Activated CD4-positive, alpha-beta memory T cell treated with anti-CD3 and anti-CD28 coated beads, Interleukin-2, amount 10 ng/mL, durations not matched to agents 7 days and 5 days (primary cell): ENCODE results near the gene CLEC10A. TPM values are rescaled to one million over a fixed set of nuclear protein-coding genes. Genes with fewer than 3 reads are reported as not detected.
"Not testable (repeated sequence)": the region's sequence is repeated elsewhere in the genome, so short reads cannot be mapped to it uniquely, and the experiment has no call there.

Experiments
- CTCF ChIA-PET: fragments of 350-600 bp; sonication (Branson Sonifier 250); formaldehyde crosslinking; loops from one replicate; lab custom pipeline; 2021; ENCODE audit warnings: antibody characterized with exemption, inconsistent platforms; lab: Charles Lee
- POLR2A ChIA-PET: fragments of 350-600 bp; sonication (Branson Sonifier 250); formaldehyde crosslinking; loops from one replicate; lab custom pipeline; 2021; ENCODE audit warnings: antibody characterized with exemption; lab: Charles Lee
- DNase-seq: peaks from one replicate; pipeline ENCODE4 v3.0.0-alpha.2; 2020
- H3K27ac Mint-ChIP-seq: one replicate; pipeline ENCODE4 v1.8.0; 2021; ENCODE audit warnings: mild to moderate bottlenecking, mixed read lengths
- H3K27me3 Mint-ChIP-seq: one replicate; pipeline ENCODE4 v1.8.0; 2021; ENCODE audit warnings: mixed read lengths
- H3K36me3 Mint-ChIP-seq: one replicate; pipeline ENCODE4 v1.8.0; 2021; ENCODE audit warnings: low read depth, mixed read lengths
- H3K4me1 Mint-ChIP-seq: one replicate; pipeline ENCODE4 v1.8.0; 2021; ENCODE audit warnings: mixed read lengths
- H3K4me3 Mint-ChIP-seq: one replicate; pipeline ENCODE4 v1.8.0; 2021; ENCODE audit warnings: mild to moderate bottlenecking, mixed read lengths
- H3K9me3 Mint-ChIP-seq: one replicate; pipeline ENCODE4 v1.8.0; 2021; ENCODE audit warnings: mixed read lengths
- total RNA-seq, 2 experiments: library from RNA; stranded (reverse); gene quantifications; one replicate each; pipeline ENCODE4 v1.2.3, GENCODE V29; 2021

Gene CLEC10A
- total RNA-seq, 2 experiments from 2014 or later: not detected

DNA sequence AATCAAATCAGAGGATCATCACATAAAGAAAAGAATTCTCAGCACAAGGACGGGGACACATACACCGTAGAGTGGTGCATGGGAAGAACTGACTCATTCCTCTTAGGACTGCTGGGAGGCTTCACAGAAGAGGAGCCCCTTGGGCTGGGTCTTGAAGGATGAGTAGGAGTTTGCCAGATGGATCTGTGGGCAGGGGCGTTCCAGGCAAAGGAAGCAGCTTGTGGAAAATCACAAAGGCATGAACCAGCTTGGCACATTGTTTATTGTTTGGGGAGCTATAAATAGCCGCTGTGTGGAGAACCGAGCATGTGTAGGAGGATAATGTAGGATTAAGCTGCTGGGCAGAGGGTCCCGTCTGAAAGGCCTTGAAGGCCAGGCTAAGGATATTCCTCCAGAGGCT is 31.1 kb downstream of the CLEC10A start:
- H3K4me3 Mint-ChIP-seq: no peak overlapping the region

GRCh38 chr17:7047566-7047965 is 32.5 kb downstream of the CLEC10A start:
- Mint-ChIP-seq H3K4me1 (peaks cover 29% of the 10 kb centered on the region), H3K27ac (no peak overlapping the region), H3K9me3 (no peaks in the 10 kb centered on the region), H3K36me3 (no peaks in the 10 kb centered on the region), H3K27me3 (peaks cover 16% of the 10 kb centered on the region), H3K4me3 (peak overlapping the region; percentile 38)
- ChIA-PET POLR2A (interaction anchor here (0.6 to 1.3 kb wide), 2 partner anchors 12 to 32 kb away, joined by 3 to 5 read pairs; partner anchors contain the start of gene SLC16A13), CTCF (interaction anchor here (0.7 to 13.6 kb wide), 7 partner anchors 12 to 248 kb away, joined by 3 to 290 read pairs (median 5); partner anchors contain the start of gene SLC16A13)
- DNase-seq: no peak

More for the DNA sequence above, 31.1 kb downstream of the CLEC10A start:
- POLR2A ChIA-PET: interaction anchor here (0.9 kb wide), 1 partner anchor 170 kb away, joined by 3 read pairs; the partner anchor contains the start of gene DLG4
- no peaks in the 10 kb centered on the region for H3K9me3 Mint-ChIP-seq
- DNase-seq: no peak
- peaks cover 19% of the 10 kb centered on the region for H3K4me1 Mint-ChIP-seq
- H3K27ac Mint-ChIP-seq: no peak overlapping the region
- H3K36me3 Mint-ChIP-seq: no peaks in the 10 kb centered on the region
- peaks cover 10% of the 10 kb centered on the region for H3K27me3 Mint-ChIP-seq
- CTCF ChIA-PET: interaction anchor here (13.6 kb wide), 1 partner anchor 88 kb away, joined by 290 read pairs; no protein-coding TSS in a partner anchor

GRCh38 chr17:7046725-7047397 is 33.2 kb downstream of the CLEC10A start:
- POLR2A ChIA-PET: interaction anchor here (1.0 to 2.2 kb wide), 15 partner anchors 9 to 640 kb away, joined by 3 to 34 read pairs (median 5); partner anchors contain the start of genes SLC16A13 and TP53
- Mint-ChIP-seq H3K4me3 (peak overlapping the region; percentile 73), H3K4me1 (peaks cover 34% of the 10 kb centered on the region), H3K27ac (peak overlapping the region; percentile 63), H3K27me3 (peaks cover 21% of the 10 kb centered on the region)
- CTCF ChIA-PET: interaction anchor here (0.7 to 13.6 kb wide), 22 partner anchors 10 to 641 kb away, joined by 3 to 290 read pairs (median 5); partner anchors contain the start of genes SENP3, SLC16A13 and TP53
- not testable (repeated sequence) for H3K36me3 Mint-ChIP-seq, H3K9me3 Mint-ChIP-seq
- peak; percentile 82 for DNase-seq

DNA sequence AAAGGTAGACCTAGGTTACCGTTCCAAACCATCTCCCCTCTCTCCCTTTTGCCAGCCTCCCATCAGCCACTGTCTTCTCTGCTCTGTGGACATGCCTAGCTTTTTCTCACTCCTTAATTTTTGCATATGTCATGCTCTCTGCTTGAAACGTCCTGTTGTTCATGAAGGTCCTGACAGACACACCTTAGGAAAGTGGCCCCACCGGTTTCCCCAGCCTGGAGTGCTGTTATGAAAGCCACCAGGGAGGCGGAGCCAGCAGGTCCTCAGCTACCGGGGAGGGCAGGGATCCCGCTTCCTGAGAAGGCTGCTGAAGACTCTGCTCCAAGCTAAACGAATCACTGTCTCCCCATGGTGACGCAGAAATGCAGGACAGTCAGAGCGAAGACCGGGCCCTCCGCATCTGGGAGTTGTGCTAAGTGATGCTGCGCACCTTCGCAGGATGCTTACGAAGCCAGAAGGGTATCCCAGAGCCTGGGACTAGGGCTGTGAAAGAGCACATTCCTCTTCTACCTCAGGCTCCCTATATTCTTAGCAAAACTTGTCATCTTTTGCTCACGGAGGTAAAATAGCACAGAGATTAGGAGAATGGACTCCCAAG is 33.8 kb downstream of the CLEC10A start:
- DNase-seq: peak; percentile 47
- peaks cover 39% of the 10 kb centered on the region for H3K4me1 Mint-ChIP-seq
- peak overlapping the region; percentile 73 for H3K4me3 Mint-ChIP-seq
- CTCF ChIA-PET: interaction anchor here (1.0 to 13.6 kb wide), 28 partner anchors 8 to 641 kb away, joined by 3 to 290 read pairs (median 5); partner anchors contain the start of genes BCL6B, PHF23, SENP3 and SLC16A13
- no peaks in the 10 kb centered on the region for H3K9me3 Mint-ChIP-seq
- POLR2A ChIA-PET: interaction anchor here (0.6 to 2.2 kb wide), 20 partner anchors 9 to 641 kb away, joined by 3 to 34 read pairs (median 4); partner anchors contain the start of genes KCTD11, RNASEK, SLC16A13 and TP53
- H3K27me3 Mint-ChIP-seq: peaks cover 24% of the 10 kb centered on the region
- peak overlapping the region; percentile 63 for H3K27ac Mint-ChIP-seq
- no peaks in the 10 kb centered on the region for H3K36me3 Mint-ChIP-seq

GRCh38 chr17:7045492-7046126 is 34.4 kb downstream of the CLEC10A start:
- Mint-ChIP-seq H3K36me3 (no peaks in the 10 kb centered on the region), H3K4me1 (peaks cover 39% of the 10 kb centered on the region), H3K27me3 (peaks cover 24% of the 10 kb centered on the region), H3K9me3 (no peaks in the 10 kb centered on the region), H3K27ac (no peak overlapping the region), H3K4me3 (peak overlapping the region; percentile 73)
- ChIA-PET POLR2A (interaction anchor here (0.6 to 2.2 kb wide), 20 partner anchors 8 to 642 kb away, joined by 3 to 34 read pairs (median 4); partner anchors contain the start of genes FXR2, KCTD11, RNASEK and SLC16A13), CTCF (interaction anchor here (0.7 to 13.6 kb wide), 29 partner anchors 9 to 642 kb away, joined by 3 to 290 read pairs (median 5); partner anchors contain the start of genes BCL6B, PHF23, SENP3 and SLC16A13)
- peak; percentile 51 for DNase-seq

GRCh38 chr17:7043497-7044198 is 36.4 kb downstream of the CLEC10A start, which contains the start of gene SLC16A11:
Gene SLC16A11, minus strand, starts transcription at chr17:7044092. Its CDS starts 579 bp downstream, at chr17:7043513.
- POLR2A ChIA-PET: interaction anchor here (0.6 to 1.3 kb wide), 2 partner anchors 8 to 1081 kb away, joined by 3 to 9 read pairs; partner anchors contain the start of gene SLC16A13
- Mint-ChIP-seq H3K4me3 (peak within 1 kb of the TSS; percentile 56), H3K9me3 (no peaks in the 10 kb centered on the region), H3K36me3 (peaks cover 10% of the 10 kb centered on the region), H3K27me3 (peaks cover 20% of the 10 kb centered on the region), H3K27ac (no peak within 1 kb of the TSS), H3K4me1 (peaks cover 50% of the 10 kb centered on the region)
- CTCF ChIA-PET: interaction anchor here (1.0 to 13.6 kb wide), 3 partner anchors 21 to 133 kb away, joined by 3 to 290 read pairs (median 27); partner anchors contain the start of gene BCL6B
- DNase-seq: no peak

DNA sequence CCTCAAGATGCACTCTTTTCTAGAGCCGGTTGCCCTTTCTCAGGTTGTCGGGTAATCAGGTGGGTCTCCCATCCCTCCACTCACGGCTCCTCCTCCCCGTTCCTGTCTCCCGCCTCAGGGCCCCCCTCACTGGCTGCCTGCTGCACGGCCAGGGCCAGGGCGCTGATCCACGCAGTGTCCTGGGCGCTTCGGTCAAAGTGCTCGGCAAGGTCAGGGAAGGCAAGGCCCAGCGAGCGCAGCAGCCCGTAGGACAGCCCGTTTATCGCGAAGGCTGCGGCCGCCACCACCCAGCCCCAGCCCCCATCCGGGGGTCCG is 36.9 kb downstream of the CLEC10A start:
- no peaks in the 10 kb centered on the region for H3K9me3 Mint-ChIP-seq
- POLR2A ChIA-PET: interaction anchor here (0.6 to 1.4 kb wide), 3 partner anchors 22 to 1081 kb away, joined by 3 to 4 read pairs (median 3); no protein-coding TSS in a partner anchor
- DNase-seq: no peak
- peaks cover 14% of the 10 kb centered on the region for H3K36me3 Mint-ChIP-seq
- CTCF ChIA-PET: interaction anchor here (1.0 kb wide), 2 partner anchors 8 to 132 kb away, joined by 3 read pairs; no protein-coding TSS in a partner anchor
- no peak overlapping the region for H3K27ac Mint-ChIP-seq
- peaks cover 55% of the 10 kb centered on the region for H3K4me1 Mint-ChIP-seq
- H3K4me3 Mint-ChIP-seq: peak overlapping the region; percentile 56
- H3K27me3 Mint-ChIP-seq: peaks cover 20% of the 10 kb centered on the region

GRCh38 chr17:7042501-7043181 is 37.4 kb downstream of the CLEC10A start:
- peaks cover 58% of the 10 kb centered on the region for H3K4me1 Mint-ChIP-seq
- ChIA-PET CTCF (interaction anchor here (1.0 kb wide), 3 partner anchors 8 to 132 kb away, joined by 3 read pairs; no protein-coding TSS in a partner anchor), POLR2A (interaction anchor here (0.9 to 1.4 kb wide), 5 partner anchors 22 to 135 kb away, joined by 3 to 4 read pairs (median 3); partner anchors contain the start of gene RNASEK)
- H3K27ac Mint-ChIP-seq: no peak overlapping the region
- no peaks in the 10 kb centered on the region for H3K9me3 Mint-ChIP-seq
- peaks cover 20% of the 10 kb centered on the region for H3K27me3 Mint-ChIP-seq
- no peak for DNase-seq
- H3K36me3 Mint-ChIP-seq: peaks cover 14% of the 10 kb centered on the region
- peak overlapping the region; percentile 56 for H3K4me3 Mint-ChIP-seq

- Mint-ChIP-seq H3K36me3 (peaks cover 14% of the 10 kb centered on the region), H3K4me3 (peak overlapping the region; percentile 41), H3K27ac (no peak overlapping the region), H3K4me1 (peaks cover 56% of the 10 kb centered on the region), H3K27me3 (peaks cover 20% of the 10 kb centered on the region), H3K9me3 (no peaks in the 10 kb centered on the region)
- POLR2A ChIA-PET: interaction anchor here (0.8 to 1.4 kb wide), 6 partner anchors 9 to 136 kb away, joined by 3 to 4 read pairs (median 3); partner anchors contain the start of gene RNASEK
- no peak for DNase-seq
- CTCF ChIA-PET: interaction anchor here (1.0 kb wide), 2 partner anchors 9 to 90 kb away, joined by 3 read pairs; no protein-coding TSS in a partner anchor
These were observed 38.2 kb downstream of the CLEC10A start for GRCh38 chr17:7041607-7042500.

GRCh38 chr17:7039832-7040231 is 40.2 kb downstream of the CLEC10A start:
- H3K4me3 Mint-ChIP-seq: no peak overlapping the region
- H3K27ac Mint-ChIP-seq: peak overlapping the region; percentile 52
- CTCF ChIA-PET: interaction anchor here (1.2 to 1.3 kb wide), 3 partner anchors 12 to 97 kb away, joined by 4 read pairs; no protein-coding TSS in a partner anchor
- H3K4me1 Mint-ChIP-seq: peaks cover 48% of the 10 kb centered on the region
- H3K9me3 Mint-ChIP-seq: no peaks in the 10 kb centered on the region
- H3K27me3 Mint-ChIP-seq: peaks cover 15% of the 10 kb centered on the region
- DNase-seq: no peak
- POLR2A ChIA-PET: interaction anchor here (1.0 kb wide), 1 partner anchor 15 kb away, joined by 3 read pairs; no protein-coding TSS in a partner anchor
- H3K36me3 Mint-ChIP-seq: peaks cover 14% of the 10 kb centered on the region
